ENCODE data around the gene PHAX. TPM values are rescaled to one million over a fixed set of nuclear protein-coding genes. Genes with fewer than 3 reads are reported as not detected.
"Not testable (repeated sequence)": the region's sequence is repeated elsewhere in the genome, so short reads cannot be mapped to it uniquely, and the experiment has no call there.

PHAX gene
- 10 to 100 TPM; 48.2 to 70.8 (median 67.0) TPM for total RNA-seq (2021; fragmentation: NEBNext Ultra II Directional; extraction: Animal tissue kit (Norgen Biotek cat#: 25700))
- long read RNA-seq, full-length matches to known transcripts, result 50 of 98 reads
- long read RNA-seq, partial matches to known transcripts, result 43 of 98 reads
- long read RNA-seq, other reads (novel, unspliced or antisense), result 5 of 98 reads

- peak within 1 kb of the TSS; percentile 91 for H3K27ac Mint-ChIP-seq
- peak within 1 kb of the TSS; percentile 97 for H3K4me3 Mint-ChIP-seq
- H3K27me3 Mint-ChIP-seq (ENCODE audit: insufficient read depth), result no peaks in the 10 kb centered on the region
- peak; percentile 72 for DNase-seq
- H3K36me3 Mint-ChIP-seq (ENCODE audit: low read depth), result peaks cover 15% of the 10 kb centered on the region
- peak; percentile 78 for TF ChIP-seq CTCF (IDR thresholded peaks at IDR 0.05)
- no peaks in the 10 kb centered on the region for H3K9me3 Mint-ChIP-seq
- H3K4me1 Mint-ChIP-seq (ENCODE audit: low read depth), result peaks cover 41% of the 10 kb centered on the region
Observed at GRCh38 chr5:126600631-126601511, at the start of gene PHAX. PHAX (plus strand) TSS chr5:126600947; CDS start chr5:126600963, 16 bp downstream.

- H3K4me1 Mint-ChIP-seq (ENCODE audit: low read depth), result no peaks in the 10 kb centered on the region
- no peaks in the 10 kb centered on the region for H3K27me3 Mint-ChIP-seq (ENCODE audit: insufficient read depth)
- H3K27ac Mint-ChIP-seq, result no peak overlapping the region
- no peak overlapping the region for H3K4me3 Mint-ChIP-seq
- peaks cover 32% of the 10 kb centered on the region for H3K36me3 Mint-ChIP-seq (ENCODE audit: low read depth)
- TF ChIP-seq CTCF (IDR thresholded peaks at IDR 0.05), result no peak
- no peak for DNase-seq
- H3K9me3 Mint-ChIP-seq, result no peaks in the 10 kb centered on the region
Observed at GRCh38 chr5:126552614-126553013, 48.1 kb upstream of the PHAX start.

GRCh38 chr5:126555101-126555500 lies 45.6 kb upstream of the PHAX start:
- H3K27me3 Mint-ChIP-seq (ENCODE audit: insufficient read depth); H3K4me3 Mint-ChIP-seq; H3K4me1 Mint-ChIP-seq (ENCODE audit: low read depth); H3K9me3 Mint-ChIP-seq; H3K27ac Mint-ChIP-seq; DNase-seq: not testable (repeated sequence)
- H3K36me3 Mint-ChIP-seq (ENCODE audit: low read depth), result peaks cover 32% of the 10 kb centered on the region

- Mint-ChIP-seq H3K4me3 (no peak overlapping the region), H3K36me3 (ENCODE audit: low read depth) (peaks cover 19% of the 10 kb centered on the region), H3K27ac (no peak overlapping the region), H3K27me3 (ENCODE audit: insufficient read depth) (no peaks in the 10 kb centered on the region; the same call in 1 of the 2 replicates), H3K4me1 (ENCODE audit: low read depth) (no peaks in the 10 kb centered on the region), H3K9me3 (no peaks in the 10 kb centered on the region)
- DNase-seq, result no peak
- TF ChIP-seq CTCF (IDR thresholded peaks at IDR 0.05), result no peak; the same call in 1 of the 2 replicates
Observed at GRCh38 chr5:126561908-126562307, 38.8 kb upstream of the PHAX start.

- Mint-ChIP-seq H3K4me1 (ENCODE audit: low read depth) (no peaks in the 10 kb centered on the region), H3K4me3 (no peak overlapping the region), H3K27ac (no peak overlapping the region), H3K27me3 (ENCODE audit: insufficient read depth) (no peaks in the 10 kb centered on the region; the same call in 1 of the 2 replicates), H3K36me3 (ENCODE audit: low read depth) (peaks cover 20% of the 10 kb centered on the region), H3K9me3 (no peaks in the 10 kb centered on the region)
- no peak for DNase-seq
- TF ChIP-seq CTCF (IDR thresholded peaks at IDR 0.05), result no peak
Observed at GRCh38 chr5:126562823-126563222, 37.9 kb upstream of the PHAX start.

- DNase-seq, result no peak
- no peaks in the 10 kb centered on the region for H3K4me1 Mint-ChIP-seq (ENCODE audit: low read depth)
- no peak for TF ChIP-seq CTCF (IDR thresholded peaks at IDR 0.05)
- H3K36me3 Mint-ChIP-seq (ENCODE audit: low read depth), result peaks cover 27% of the 10 kb centered on the region
- no peaks in the 10 kb centered on the region for H3K9me3 Mint-ChIP-seq
- no peaks in the 10 kb centered on the region for H3K27me3 Mint-ChIP-seq (ENCODE audit: insufficient read depth)
- H3K27ac Mint-ChIP-seq, result no peak overlapping the region
- H3K4me3 Mint-ChIP-seq, result no peak overlapping the region
Observed at GRCh38 chr5:126568206-126568755, 32.5 kb upstream of the PHAX start.

All from HFFc6 (cell line).